GM19397 (cell line): ENCODE data around the gene ANKIB1.

Experiments used
- ATAC-seq: cut with Tn5 transposase; IDR thresholded peaks from one replicate; pipeline ENCODE4 v1.9.1; 2021; ENCODE audit warnings: mild to moderate bottlenecking, moderate library complexity; ENCODE audit not compliant: unreplicated experiment

Gene ANKIB1

GRCh38 chr7:92260248-92260781, 14.5 kb downstream of the ANKIB1 start:
- no peak for ATAC-seq

- no peak for ATAC-seq
Observed at GRCh38 chr7:92266415-92267241, 20.9 kb downstream of the ANKIB1 start.

- ATAC-seq = no peak
Observed at GRCh38 chr7:92268921-92269320, 23.1 kb downstream of the ANKIB1 start.

GRCh38 chr7:92275327-92275726, 29.6 kb downstream of the ANKIB1 start:
- no peak for ATAC-seq

GRCh38 chr7:92276460-92276864, 30.7 kb downstream of the ANKIB1 start:
- peak; percentile 85 for ATAC-seq

- no peak for ATAC-seq
Observed at GRCh38 chr7:92279396-92280031, 33.7 kb downstream of the ANKIB1 start.

GRCh38 chr7:92281031-92281430, 35.3 kb downstream of the ANKIB1 start:
- no peak for ATAC-seq

GRCh38 chr7:92282221-92282814, 36.5 kb downstream of the ANKIB1 start:
- ATAC-seq = no peak

- ATAC-seq = no peak
Observed at GRCh38 chr7:92282930-92283329, 37.2 kb downstream of the ANKIB1 start.

GRCh38 chr7:92289321-92289720, 43.5 kb downstream of the ANKIB1 start:
- no peak for ATAC-seq

- no peak for ATAC-seq
Observed at GRCh38 chr7:92292981-92293380, 47.2 kb downstream of the ANKIB1 start.

- ATAC-seq = no peak
Observed at GRCh38 chr7:92293896-92294590, 48.3 kb downstream of the ANKIB1 start.

- no peak for ATAC-seq
Observed at GRCh38 chr7:92295391-92295790, 49.6 kb downstream of the ANKIB1 start.

GRCh38 chr7:92296235-92296634, 50.5 kb downstream of the ANKIB1 start:
- ATAC-seq = no peak

- no peak for ATAC-seq
Observed at GRCh38 chr7:92296880-92297445, 51.2 kb downstream of the ANKIB1 start.

- ATAC-seq = no peak
Observed at GRCh38 chr7:92297736-92298135, 52.0 kb downstream of the ANKIB1 start.

GRCh38 chr7:92303761-92304160, 58.0 kb downstream of the ANKIB1 start:
- no peak for ATAC-seq

GRCh38 chr7:92304406-92304893, 58.7 kb downstream of the ANKIB1 start:
- no peak for ATAC-seq

GRCh38 chr7:92306153-92306552, 60.4 kb downstream of the ANKIB1 start:
- no peak for ATAC-seq

GRCh38 chr7:92313055-92313454, 67.3 kb downstream of the ANKIB1 start:
- no peak for ATAC-seq

GRCh38 chr7:92319243-92319642, 73.5 kb downstream of the ANKIB1 start:
- ATAC-seq = no peak
